ENCODE measurements around the gene BCL2L1.

Gene BCL2L1

GRCh38 chr20:31709939-31710338, 12.7 kb downstream of the BCL2L1 start:
- no peak for DNase-seq (ENCODE audit: low read depth in 2 of 2)

DNA sequence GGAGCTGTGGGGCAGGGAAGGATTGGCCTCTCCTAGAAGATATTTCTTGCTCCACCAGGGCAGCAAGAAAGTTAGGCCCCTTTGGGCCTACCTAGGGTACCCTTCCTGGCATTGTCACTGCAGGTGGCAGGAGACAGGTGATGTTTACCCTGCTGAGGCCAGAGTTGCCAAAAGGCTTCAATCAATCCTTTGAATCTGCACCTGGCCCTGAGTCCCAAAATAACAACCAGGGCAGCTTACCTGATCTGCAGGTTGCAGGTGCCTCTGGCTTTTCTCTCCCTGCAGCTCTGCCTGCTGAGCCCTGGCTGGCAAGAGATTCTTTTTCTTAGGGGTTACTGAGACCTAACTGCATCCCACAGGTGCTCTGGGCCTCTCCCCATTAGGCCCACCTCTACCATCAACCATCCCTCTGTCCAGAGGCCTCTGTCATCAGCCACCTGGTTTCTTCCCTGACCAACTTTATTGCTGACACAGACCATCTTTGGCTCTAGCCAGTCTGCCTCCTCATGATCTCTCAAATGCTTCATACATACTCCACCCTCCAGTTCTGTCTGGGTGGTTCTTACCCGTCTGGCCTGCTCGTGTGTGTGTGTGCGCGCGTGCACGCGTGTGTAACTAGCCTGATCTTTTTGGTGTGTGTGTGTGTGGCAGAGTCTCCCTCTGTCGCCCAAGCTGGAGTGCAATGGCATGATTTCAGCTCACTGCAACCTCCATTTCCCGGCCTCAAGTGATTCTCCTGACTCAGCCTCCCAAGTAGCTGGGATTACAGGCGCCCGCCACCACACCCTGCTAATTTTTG, 13.7 kb downstream of the BCL2L1 start:
- no peak for DNase-seq (ENCODE audit: low read depth in 2 of 2)

DNA sequence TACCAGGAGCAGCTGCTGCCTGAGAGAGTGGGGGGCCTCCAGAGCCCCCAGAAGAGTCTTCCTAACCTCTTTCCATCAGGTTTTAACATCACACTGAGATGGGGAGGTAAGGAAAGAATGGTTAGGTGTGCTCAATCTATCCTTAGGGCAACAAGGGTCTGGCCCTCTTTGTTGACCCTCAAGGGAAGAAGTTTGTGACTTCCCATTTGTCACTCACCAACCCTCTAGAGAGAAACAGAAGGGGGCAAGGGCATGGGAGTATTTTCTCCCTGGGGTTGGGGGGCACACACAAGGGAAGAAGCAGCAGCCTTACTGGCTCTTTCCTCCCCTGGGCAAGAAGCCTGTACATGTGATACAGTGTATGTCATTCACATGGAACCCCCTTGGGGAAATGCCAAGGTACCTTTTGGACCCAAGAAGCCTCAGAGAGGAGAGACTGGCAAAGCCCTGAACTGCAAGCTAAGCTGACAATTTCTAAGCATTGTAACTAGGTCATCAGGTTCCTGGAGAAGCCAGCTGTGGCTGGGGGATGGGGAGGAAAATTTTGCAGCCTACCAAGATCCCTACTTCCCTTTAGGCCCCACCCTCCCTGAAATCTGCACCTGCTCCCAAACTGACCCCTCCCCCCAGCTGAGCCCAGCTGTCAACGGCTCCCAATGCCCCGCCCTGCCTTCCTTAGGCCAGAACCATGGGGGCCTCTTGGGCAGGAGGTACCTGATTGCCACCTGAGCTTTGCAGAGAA, 14.5 kb downstream of the BCL2L1 start:
- no peak for DNase-seq (ENCODE audit: low read depth in 2 of 2)

DNA sequence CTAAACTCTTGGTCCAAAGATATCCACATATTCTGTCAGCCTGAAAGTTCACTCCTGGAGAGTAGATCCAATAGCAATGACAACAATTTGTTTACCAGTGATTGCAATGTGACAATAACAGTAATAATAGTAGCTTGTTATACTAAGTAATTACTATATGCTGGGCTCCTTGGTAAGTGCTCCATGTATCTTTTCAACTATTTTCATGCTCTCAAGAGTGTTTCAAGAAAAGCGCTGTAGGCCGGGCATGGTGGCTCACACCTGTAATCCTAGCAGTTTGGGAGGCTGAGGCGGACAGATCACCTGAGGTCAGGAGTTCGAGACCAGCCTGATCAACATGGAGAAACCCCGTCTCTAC, 15.4 kb downstream of the BCL2L1 start:
- DNase-seq (ENCODE audit: low read depth in 2 of 2) = no peak

- DNase-seq (ENCODE audit: low read depth in 2 of 2) = no peak
These were observed 15.9 kb downstream of the BCL2L1 start for GRCh38 chr20:31706607-31707257.

- no peak for DNase-seq (ENCODE audit: low read depth in 2 of 2)
These were observed 16.8 kb downstream of the BCL2L1 start for GRCh38 chr20:31705598-31706597.

GRCh38 chr20:31705191-31705590, 17.5 kb downstream of the BCL2L1 start:
- DNase-seq (ENCODE audit: low read depth in 2 of 2) = no peak

- DNase-seq (ENCODE audit: low read depth in 2 of 2) = no peak
These were observed 18.2 kb downstream of the BCL2L1 start for GRCh38 chr20:31704225-31705119.

- DNase-seq (ENCODE audit: low read depth in 2 of 2) = no peak
These were observed 21.1 kb downstream of the BCL2L1 start for GRCh38 chr20:31701591-31701990.

GRCh38 chr20:31700747-31701146, 21.9 kb downstream of the BCL2L1 start:
- no peak for DNase-seq (ENCODE audit: low read depth in 2 of 2)

DNA sequence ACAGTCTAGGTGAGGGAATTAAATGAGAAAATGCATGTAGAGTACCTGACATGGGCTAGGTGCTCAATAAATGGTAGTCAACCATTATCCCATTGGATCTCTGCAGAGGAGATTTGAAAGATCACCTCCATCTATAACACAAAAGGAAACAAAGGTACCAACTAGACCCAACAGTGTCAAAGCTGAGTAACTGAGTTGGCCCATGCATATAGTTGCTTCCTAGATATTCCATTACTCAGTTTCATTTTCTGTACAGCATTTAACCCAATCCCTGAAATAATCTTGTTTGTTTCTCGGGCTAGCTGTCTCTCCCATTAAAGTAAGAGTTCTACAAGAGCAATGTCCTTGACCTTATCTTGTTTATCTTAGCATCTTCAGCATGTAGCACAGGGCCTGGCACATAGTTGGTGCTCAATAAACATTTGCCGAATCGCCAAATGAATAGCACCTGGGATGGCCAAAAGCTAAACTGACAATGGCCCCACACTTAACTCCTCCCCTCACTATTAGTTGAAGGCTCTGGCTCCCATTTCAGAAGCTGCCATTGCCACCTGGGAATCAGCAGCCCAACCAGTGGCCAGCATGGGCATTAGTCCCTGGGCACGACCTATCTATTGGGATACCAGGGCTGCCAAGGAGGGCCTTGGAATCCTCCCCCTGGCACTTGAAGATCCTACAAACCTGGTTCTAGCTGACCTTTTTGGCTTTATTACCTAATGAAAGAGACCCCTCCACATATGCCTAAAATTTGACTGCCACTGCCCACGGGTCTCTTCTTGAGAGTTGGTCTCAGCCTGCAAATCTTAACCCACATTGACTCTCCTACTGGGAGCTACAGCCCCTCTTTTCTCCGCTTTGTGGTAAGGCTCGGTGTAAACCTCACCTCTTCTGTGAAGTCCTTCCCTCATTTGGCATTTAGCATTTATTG, 22.6 kb downstream of the BCL2L1 start:
- DNase-seq (ENCODE audit: low read depth in 2 of 2) = no peak

- DNase-seq (ENCODE audit: low read depth in 2 of 2) = no peak
These were observed 23.6 kb downstream of the BCL2L1 start for GRCh38 chr20:31698803-31699718.

- no peak for DNase-seq (ENCODE audit: low read depth in 2 of 2)
These were observed 24.3 kb downstream of the BCL2L1 start for GRCh38 chr20:31698243-31698802.

DNA sequence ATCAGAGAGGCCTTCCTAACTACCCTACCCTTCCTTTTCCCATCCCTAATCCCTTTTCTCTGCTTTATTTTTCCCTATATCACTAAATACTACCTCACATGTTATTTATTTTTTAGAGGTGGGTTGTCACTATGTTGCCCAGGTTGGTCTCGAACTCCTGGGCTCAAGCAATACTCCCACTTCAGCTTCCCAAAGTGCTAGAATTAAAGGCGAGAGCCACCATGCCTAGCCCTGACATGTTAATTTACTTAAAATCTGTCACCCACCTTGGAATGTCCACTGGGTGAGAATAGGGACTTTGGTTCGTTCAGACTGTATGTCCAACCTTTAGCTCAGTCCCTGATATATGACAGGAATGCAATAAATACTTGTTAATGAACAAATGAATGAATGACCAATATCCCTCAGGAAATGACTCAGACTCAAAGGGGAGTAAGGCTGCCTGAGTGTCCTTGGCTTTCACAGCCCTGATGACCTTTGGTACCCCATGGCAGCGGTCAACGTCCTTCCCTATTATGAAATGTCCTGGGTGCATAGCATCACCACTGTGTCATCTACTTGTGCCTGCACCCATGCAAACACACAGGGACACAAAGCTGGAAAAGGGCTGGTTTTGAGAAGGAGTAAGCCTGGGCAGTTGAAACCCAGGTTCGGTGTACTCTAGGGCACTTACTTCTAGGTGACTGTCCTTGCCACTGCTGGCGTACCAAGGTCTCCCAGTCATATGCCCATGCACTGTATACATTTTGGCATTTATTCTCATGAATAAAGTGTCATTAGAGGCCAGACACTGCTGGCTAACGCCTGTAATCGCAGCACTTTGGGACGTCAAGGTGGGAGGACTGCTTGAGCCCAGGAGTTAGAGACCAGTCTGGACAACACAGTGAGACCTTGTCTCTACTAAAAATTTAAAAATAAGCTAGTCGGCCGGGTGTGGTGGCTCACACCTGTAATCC, 26.5 kb downstream of the BCL2L1 start:
- no peak for DNase-seq (ENCODE audit: low read depth in 2 of 2)

GRCh38 chr20:31694842-31695593, 27.6 kb downstream of the BCL2L1 start:
- DNase-seq (ENCODE audit: low read depth in 2 of 2) = no peak
